ENCODE results near the gene PTP4A1. TPM values are rescaled to one million over a fixed set of nuclear protein-coding genes. Genes with fewer than 3 reads are reported as not detected.

Gene PTP4A1
- total RNA-seq, 4 donors from 2014 or later = 10.5 to 22.8 (median 18.4) TPM

DNA sequence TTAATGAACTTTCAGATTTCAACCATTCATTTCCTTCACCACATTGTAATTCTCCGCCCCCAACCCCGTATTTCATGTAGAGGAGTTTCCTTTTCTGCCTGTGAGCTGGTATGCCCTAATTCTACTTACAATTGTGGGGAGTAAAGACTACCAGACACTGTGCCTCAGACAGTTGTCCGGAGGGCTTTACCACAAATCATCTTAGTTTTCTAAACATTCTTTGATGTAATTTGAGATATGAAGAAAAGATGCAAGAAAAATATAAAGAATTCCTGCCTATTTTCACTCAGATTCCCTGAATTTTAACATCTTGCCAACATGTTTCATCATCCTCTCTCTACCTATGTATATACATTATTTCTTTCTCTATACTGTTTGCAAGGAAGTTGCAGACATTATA lies 28.3 kb upstream of the PTP4A1 start:
- Histone ChIP-seq H3K4me3 (no peak overlapping the region), H3K36me3 (no peaks in the 10 kb centered on the region), H3K9me3 (peaks cover 0 to 4% (median 0%) of the 10 kb centered on the region in 4 donors), H3K4me1 (no peaks in the 10 kb centered on the region), H3K27ac (no peak overlapping the region), H3K27me3 (no peaks in the 10 kb centered on the region)
- WGBS, 2 donors = 52 to 62% methylated on average over 3 of the region's 3 CpGs
- TF ChIP-seq POLR2A (IDR thresholded peaks at IDR 0.05) (no peak), EP300 (IDR thresholded peaks at IDR 0.05) (no peak)
- TF ChIP-seq, protein P1, sequence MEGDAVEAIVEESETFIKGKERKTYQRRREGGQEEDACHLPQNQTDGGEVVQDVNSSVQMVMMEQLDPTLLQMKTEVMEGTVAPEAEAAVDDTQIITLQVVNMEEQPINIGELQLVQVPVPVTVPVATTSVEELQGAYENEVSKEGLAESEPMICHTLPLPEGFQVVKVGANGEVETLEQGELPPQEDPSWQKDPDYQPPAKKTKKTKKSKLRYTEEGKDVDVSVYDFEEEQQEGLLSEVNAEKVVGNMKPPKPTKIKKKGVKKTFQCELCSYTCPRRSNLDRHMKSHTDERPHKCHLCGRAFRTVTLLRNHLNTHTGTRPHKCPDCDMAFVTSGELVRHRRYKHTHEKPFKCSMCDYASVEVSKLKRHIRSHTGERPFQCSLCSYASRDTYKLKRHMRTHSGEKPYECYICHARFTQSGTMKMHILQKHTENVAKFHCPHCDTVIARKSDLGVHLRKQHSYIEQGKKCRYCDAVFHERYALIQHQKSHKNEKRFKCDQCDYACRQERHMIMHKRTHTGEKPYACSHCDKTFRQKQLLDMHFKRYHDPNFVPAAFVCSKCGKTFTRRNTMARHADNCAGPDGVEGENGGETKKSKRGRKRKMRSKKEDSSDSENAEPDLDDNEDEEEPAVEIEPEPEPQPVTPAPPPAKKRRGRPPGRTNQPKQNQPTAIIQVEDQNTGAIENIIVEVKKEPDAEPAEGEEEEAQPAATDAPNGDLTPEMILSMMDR (IDR thresholded peaks at IDR 0.05) = no peak
- no peak for DNase-seq (ENCODE audit: low spot score in 2 of 2)

DNA sequence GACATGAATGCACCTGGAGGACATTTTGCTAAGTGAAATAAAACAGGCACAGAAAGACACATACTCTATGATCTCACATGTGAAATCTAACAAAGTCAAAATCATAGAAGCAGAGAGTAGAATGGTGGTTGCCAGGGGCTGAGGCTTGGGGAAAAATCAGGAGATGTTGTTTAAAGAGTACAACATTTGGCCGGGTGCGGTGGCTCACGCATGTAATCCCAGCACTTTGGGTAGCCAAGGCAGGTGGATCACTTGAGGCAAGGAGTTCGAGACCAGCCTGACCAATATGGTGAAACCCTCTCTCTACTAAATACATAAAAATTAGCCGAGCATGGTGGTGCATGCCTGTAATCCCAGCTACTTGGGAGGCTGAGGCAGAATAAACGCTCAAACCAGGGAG lies 26.0 kb upstream of the PTP4A1 start:
- Histone ChIP-seq H3K4me3 (no peak overlapping the region), H3K4me1 (no peaks in the 10 kb centered on the region), H3K27me3 (no peaks in the 10 kb centered on the region), H3K27ac (no peak overlapping the region), H3K36me3 (no peaks in the 10 kb centered on the region), H3K9me3 (peaks cover 0 to 4% (median 0%) of the 10 kb centered on the region in 4 donors)
- TF ChIP-seq, protein P1 (IDR thresholded peaks at IDR 0.05) = no peak
- TF ChIP-seq POLR2A (IDR thresholded peaks at IDR 0.05) = no peak
- no peak for TF ChIP-seq EP300 (IDR thresholded peaks at IDR 0.05)
- no peak for DNase-seq (ENCODE audit: low spot score in 2 of 2)
- WGBS, 2 donors = 87 to 93% methylated on average over 6 of the region's 6 CpGs

DNA sequence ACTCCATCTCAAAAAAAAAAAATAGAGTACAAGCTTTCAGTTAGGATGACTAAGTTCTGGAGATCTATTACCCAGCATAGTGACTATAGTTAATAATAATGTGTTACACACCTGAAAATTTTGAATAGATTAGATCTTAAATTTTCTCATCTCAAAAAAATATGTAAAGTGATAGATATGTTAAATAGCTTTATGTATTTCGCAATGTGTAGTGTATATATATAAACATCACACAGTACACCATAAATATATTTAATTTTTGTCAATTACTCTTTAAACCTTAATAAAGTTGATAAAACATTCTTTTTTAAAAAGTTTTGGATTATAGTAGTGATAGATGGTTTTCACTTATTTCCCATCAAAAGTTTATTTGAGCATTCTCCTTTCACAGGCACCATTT lies 25.6 kb upstream of the PTP4A1 start:
- H3K4me3 ChIP-seq = no peak overlapping the region
- DNase-seq (ENCODE audit: low spot score in 2 of 2) = no peak
- no peaks in the 10 kb centered on the region for H3K4me1 ChIP-seq
- H3K27me3 ChIP-seq = no peaks in the 10 kb centered on the region
- H3K27ac ChIP-seq = no peak overlapping the region
- H3K36me3 ChIP-seq = no peaks in the 10 kb centered on the region
- no peak for TF ChIP-seq POLR2A (IDR thresholded peaks at IDR 0.05)
- TF ChIP-seq, protein P1 (IDR thresholded peaks at IDR 0.05) = no peak
- no peak for TF ChIP-seq EP300 (IDR thresholded peaks at IDR 0.05)
- no peaks in the 10 kb centered on the region for H3K9me3 ChIP-seq
- 98% methylated on average over 1 of the region's 1 CpG for WGBS, 2 donors

DNA sequence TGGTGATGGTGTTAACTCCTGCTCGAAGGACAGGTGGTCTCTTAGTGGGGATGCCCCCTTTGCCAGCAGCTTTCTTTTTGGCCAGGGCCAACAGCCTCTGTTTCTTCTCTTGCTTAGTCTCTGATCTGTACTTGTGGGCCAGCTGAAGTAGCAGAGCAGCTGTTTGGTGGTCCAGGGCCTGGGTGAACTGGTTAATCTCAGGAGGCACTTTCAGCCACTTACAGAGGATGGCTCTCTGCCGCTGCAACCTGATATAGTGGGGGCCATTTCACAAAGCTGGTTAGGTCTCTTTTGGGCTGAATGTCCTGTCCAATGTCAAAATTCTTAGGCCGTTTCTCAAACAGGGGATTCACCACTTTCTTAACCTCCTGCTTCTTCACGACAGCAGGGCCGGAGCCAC lies 23.2 kb upstream of the PTP4A1 start:
- H3K4me1 ChIP-seq = no peaks in the 10 kb centered on the region
- TF ChIP-seq EP300 (IDR thresholded peaks at IDR 0.05) (no peak), POLR2A (IDR thresholded peaks at IDR 0.05) (no peak)
- TF ChIP-seq, protein P1 (IDR thresholded peaks at IDR 0.05) = no peak
- WGBS, 2 donors = 83 to 84% methylated on average over 5 of the region's 5 CpGs

DNA sequence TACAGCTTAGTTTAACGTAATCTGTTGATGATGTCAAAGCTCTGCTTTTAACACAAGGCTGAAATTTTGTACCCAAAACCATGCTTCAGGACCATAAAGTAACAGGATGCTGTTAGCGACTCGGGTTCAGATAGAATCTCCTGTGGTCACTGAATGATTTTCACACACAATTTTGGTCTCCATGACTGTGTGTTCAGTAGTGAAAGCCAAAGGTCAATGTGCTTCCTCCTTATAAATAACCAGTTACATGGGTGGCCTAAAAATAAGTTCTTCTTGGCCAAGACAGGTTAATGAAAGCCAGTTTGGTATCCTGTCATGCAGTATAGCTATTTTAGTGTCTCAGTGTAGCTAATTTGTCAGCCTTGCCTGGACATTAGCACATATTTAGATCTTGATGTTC lies 19.1 kb upstream of the PTP4A1 start:
- Histone ChIP-seq H3K36me3 (no peaks in the 10 kb centered on the region), H3K4me3 (no peak overlapping the region), H3K9me3 (no peaks in the 10 kb centered on the region), H3K27ac (no peak overlapping the region), H3K27me3 (no peaks in the 10 kb centered on the region), H3K4me1 (no peaks in the 10 kb centered on the region)
- TF ChIP-seq POLR2A (IDR thresholded peaks at IDR 0.05) (no peak), EP300 (IDR thresholded peaks at IDR 0.05) (no peak)
- TF ChIP-seq, protein P1 (IDR thresholded peaks at IDR 0.05) = no peak
- 64 to 65% methylated on average over 3 of the region's 3 CpGs for WGBS, 2 donors
- no peak for DNase-seq (ENCODE audit: low spot score in 2 of 2)

More for the DNA sequence above, 23.2 kb upstream of the PTP4A1 start:
- H3K27ac ChIP-seq = no peak overlapping the region
- H3K36me3 ChIP-seq = no peaks in the 10 kb centered on the region
- H3K27me3 ChIP-seq = no peaks in the 10 kb centered on the region
- H3K4me3 ChIP-seq = no peak overlapping the region
- no peaks in the 10 kb centered on the region for H3K9me3 ChIP-seq
- no peak for DNase-seq (ENCODE audit: low spot score in 2 of 2)
